K562 (cell line): ENCODE measurements around the gene PHF20. TPM values are rescaled to one million over a fixed set of nuclear protein-coding genes. Genes with fewer than 3 reads are reported as not detected.

Experiments used
- DPF2 ChIP-seq: fragments of 450-650 bp; IDR thresholded peaks from 2 replicates; pipeline ENCODE4 v1.6.1; 2016
- PHB2 ChIP-seq: fragments of 450-650 bp; IDR thresholded peaks from 2 replicates; pipeline ENCODE4 v1.6.1; 2017; ENCODE audit warnings: low read depth
- REST ChIP-seq, 2 experiments: fragments of 450-650 bp; formaldehyde crosslinking in 1 of 2; IDR thresholded peaks; 2 replicates each; pipeline versions ENCODE4 v1.4.0 to v1.6.1; 2014 to 2020; ENCODE audit warnings: mild to moderate bottlenecking in 2 of 2, borderline replicate concordance in 1 of 2, low read depth in 1 of 2
- SMARCA4 ChIP-seq: fragments of 450-650 bp; IDR thresholded peaks from 2 replicates; pipeline ENCODE4 v1.6.1; 2016
- SMC3 ChIP-seq: conservative IDR thresholded peaks from 2 replicates; pipeline ENCODE4 v1.6.1; 2011; ENCODE audit warnings: low read depth, low read length, improper control_type of control experiment; ENCODE audit not compliant: insufficient read depth
- ZBED1 ChIP-seq: IDR thresholded peaks from 2 replicates; pipeline ENCODE4 v1.6.1; 2014
- ZBTB43 ChIP-seq: sonication (generic); formaldehyde crosslinking; IDR thresholded peaks from 2 replicates; pipeline ENCODE4 v1.8.0; 2023; ENCODE audit warnings: mild to moderate bottlenecking, missing genetic modification reagents
- ZNF407 ChIP-seq: fragments of 450-650 bp; IDR thresholded peaks from 2 replicates; pipeline ENCODE4 v1.6.1; 2016; ENCODE audit warnings: low read depth
- ZNF551 ChIP-seq: fragments of 250-450 bp; sonication (Bioruptor Pico); IDR thresholded peaks from 2 replicates; pipeline ENCODE4 v1.5.0; 2021; ENCODE audit warnings: mild to moderate bottlenecking, moderate library complexity
- ZNF583 ChIP-seq: fragments of 250-450 bp; sonication (Bioruptor Pico); IDR thresholded peaks from 2 replicates; pipeline ENCODE4 v1.4.0; 2020
- polyA plus RNA-seq, 8 experiments: library from polyadenylated mRNA; depleted of rRNA in 4 of 8; stranded (reverse) in 5 of 8; unstranded in 3 of 8; fragments of >200 nt; fragmentation: Nextera tagmentation in 2 of 8; fragmentation: Illumina TruSeq in 1 of 8; extraction: Ambion mirVana in 2 of 8; extraction: Trizol in 1 of 8; gene quantifications; 2 replicates each; pipeline versions ENCODE4 v1.2.1 to v1.2.3, GENCODE V29; 2011 to 2014; ENCODE audit warnings: inconsistent platforms in 1 of 8, missing spikeins in 1 of 8
- total RNA-seq, 7 experiments: library from RNA; depleted of rRNA in 6 of 7; stranded (reverse); fragments of >200 nt in 6 of 7; fragmentation: Illumina TruSeq in 2 of 7; extraction: Trizol in 2 of 7; gene quantifications; 2 replicates each; pipeline versions ENCODE4 v1.2.1 to v1.2.3, GENCODE V29; 2011 to 2021; ENCODE audit warnings: low replicate concordance in 1 of 7

Gene PHF20
- total and polyA plus RNA-seq, 9 of the 15 experiments (the other 6 are each of a cell fraction or from before 2014, with no cell fraction given) = 49.9 to 196 (median 70.7) TPM

- TF ChIP-seq REST (IDR thresholded peaks at IDR 0.05; ENCODE audit: borderline replicate concordance) = peak; percentile 95
- no peak for TF ChIP-seq REST (CRISPR knock-in tag; IDR thresholded peaks at IDR 0.05; ENCODE audit: low read depth)
- TF ChIP-seq DPF2 = 0 out of 2 replicates have a peak, but pooled peaks have one; percentile 22
- peak; percentile 99 for TF ChIP-seq SMC3
- no peak for TF ChIP-seq PHB2
- TF ChIP-seq ZBTB43 = no peak
- no peak for TF ChIP-seq ZNF551
- TF ChIP-seq ZBED1 = no peak
- no peak for TF ChIP-seq ZNF407
- TF ChIP-seq ZNF583 (CRISPR knock-in tag) = no peak
- no peak for TF ChIP-seq SMARCA4
Measured at GRCh38 chr20:35994994-35995453, 223.2 kb downstream of the PHF20 start (continued).
